ENCODE measurements around the gene TNFSF8. TPM values are rescaled to one million over a fixed set of nuclear protein-coding genes. Genes with fewer than 3 reads are reported as not detected.

Gene TNFSF8
- total and polyA plus RNA-seq, 2 of the 8 experiments (the other 6 are each of a cell fraction or from before 2014, with no cell fraction given), result not detected

- Histone ChIP-seq H2BK20ac (ENCODE audit: low read length) (no peak overlapping the region), H3K4me3 (ENCODE audit: extremely low read depth in 1 of 4, insufficient read depth in 2 of 4, low read depth in 3 of 4, low read length in 4 of 4) (no peak overlapping the region), H3K9me3 (ENCODE audit: insufficient read depth in 2 of 2, low read depth in 1 of 2, low read length in 1 of 2) (no peaks in the 10 kb centered on the region), H2BK120ac (replicated peaks; ENCODE audit: low read depth, low read length) (no peak overlapping the region), H3K23me2 (ENCODE audit: low read depth, low read length) (no peaks in the 10 kb centered on the region), H3K79me1 (ENCODE audit: low read depth, low read length) (no peaks in the 10 kb centered on the region), H2AFZ (ENCODE audit: low read length) (no peak overlapping the region), H4K20me1 (replicated peaks in 1 of 2; ENCODE audit: control insufficient read depth in 1 of 2, insufficient read depth in 2 of 2, low read length in 2 of 2) (no peaks in the 10 kb centered on the region), H3K4me1 (replicated peaks in 1 of 4; ENCODE audit: control insufficient read depth in 3 of 4, insufficient read depth in 4 of 4, low read length in 3 of 4) (no peaks in the 10 kb centered on the region), H3K4me2 (ENCODE audit: insufficient read depth in 1 of 2, low read depth in 2 of 2, low read length in 2 of 2) (no peak overlapping the region), H4K91ac (replicated peaks; ENCODE audit: insufficient read length, low read length) (no peak overlapping the region), H3K27me3 (replicated peaks in 1 of 4; ENCODE audit: control insufficient read depth in 3 of 4, extremely low read depth in 1 of 4, insufficient read depth in 3 of 4, low read length in 3 of 4) (peaks cover 0 to 2% (median 0%) of the 10 kb centered on the region in 4 experiments; a peak in 1 of 7 replicates), H4K5ac (ENCODE audit: insufficient read length, low read depth, low read length) (no peak overlapping the region), H4K8ac (ENCODE audit: extremely low read depth, insufficient read depth, low read length) (no peak overlapping the region), H3K23ac (ENCODE audit: insufficient read length) (no peak overlapping the region), H3K18ac (ENCODE audit: extremely low read depth, low read length) (no peak overlapping the region), H2BK12ac (ENCODE audit: low read depth, low read length) (no peak overlapping the region; the same call in 1 of the 2 replicates), H3K9ac (replicated peaks in 1 of 4; ENCODE audit: extremely low read depth in 1 of 4, low read depth in 3 of 4, low read length in 3 of 4) (no peak overlapping the region), H2BK15ac (ENCODE audit: low read length) (no peak overlapping the region; the same call in 1 of the 2 replicates), H2AK5ac (ENCODE audit: low read depth, low read length) (no peak overlapping the region), H3K27ac (ENCODE audit: low read depth, low read length) (no peak overlapping the region), H3K4ac (replicated peaks; ENCODE audit: insufficient read length, low read depth, low read length) (no peak overlapping the region), H2BK5ac (ENCODE audit: low read depth, low read length) (no peak overlapping the region), H3K14ac (ENCODE audit: insufficient read length) (no peak overlapping the region), H3K56ac (replicated peaks; ENCODE audit: insufficient read length, low read depth, low read length) (no peak overlapping the region), H3K36me3 (ENCODE audit: control insufficient read depth in 2 of 4, insufficient read depth in 4 of 4, low read length in 3 of 4) (no peaks in the 10 kb centered on the region), H3K79me2 (ENCODE audit: control insufficient read depth in 1 of 2, insufficient read depth in 2 of 2, low read length in 2 of 2) (no peaks in the 10 kb centered on the region)
- ChIA-PET POLR2A (ENCODE audit: partially characterized antibody) (no interaction called here), CTCF (ENCODE audit: partially characterized antibody) (interaction anchor here (0.6 to 16.1 kb wide), 56 partner anchors 8 to 551 kb away, joined by 3 to 269 read pairs (median 4); partner anchors contain the start of gene TEX48)
- DNase-seq (ENCODE audit: low read depth in 1 of 2, low spot score in 2 of 2), result peak; percentile 54 to 63
- WGBS, 2 experiments (ENCODE audit: extremely low coverage in 1 of 2, insufficient coverage in 1 of 2, insufficient read length in 1 of 2, insufficient replicate concordance in 2 of 2, low coverage in 1 of 2, low lambda C conversion rate in 2 of 2, missing lambda C conversion rate in 1 of 2), result 52% methylated on average over 7 of the region's 7 CpGs; no CpG with 5 or more reads in 1 of the 2 experiments
- peak; percentile 70 for FAIRE-seq
- TF ChIP-seq KDM1A (IDR thresholded peaks at IDR 0.05; ENCODE audit: borderline replicate concordance, low read length) (no peak), BCL11A (IDR thresholded peaks at IDR 0.05; ENCODE audit: low read depth in 2 of 2, low read length in 2 of 2) (no peak), POLR2A (IDR thresholded peaks at IDR 0.05; ENCODE audit: control extremely low read depth in 1 of 2, low read depth in 2 of 2, low read length in 2 of 2) (no peak), JUND (IDR thresholded peaks at IDR 0.05; ENCODE audit: low read length) (0 out of 2 replicates have a peak, but pooled peaks have one; percentile 29), USF2 (IDR thresholded peaks at IDR 0.05; ENCODE audit: low read length) (no peak), CREB1 (IDR thresholded peaks at IDR 0.05) (no peak), RAD21 (IDR thresholded peaks at IDR 0.05 in 1 of 2, conservative IDR thresholded peaks at IDR 0.05 in 1 of 2; ENCODE audit: low read depth in 2 of 2, low read length in 2 of 2) (peak; percentile 97 to 99), RXRA (IDR thresholded peaks at IDR 0.05; ENCODE audit: insufficient read depth, low read depth, low read length) (no peak), CBX5 (IDR thresholded peaks at IDR 0.05; ENCODE audit: low read depth, low read length) (no peak), SP4 (IDR thresholded peaks at IDR 0.05; ENCODE audit: low read length) (no peak), SP1 (IDR thresholded peaks at IDR 0.05; ENCODE audit: low read depth, low read length) (no peak), ASH2L (IDR thresholded peaks at IDR 0.05; ENCODE audit: low read length) (no peak), POLR2AphosphoS5 (IDR thresholded peaks at IDR 0.05; ENCODE audit: low read depth, low read length) (no peak)
Measured at GRCh38 chr9:114906922-114907571, 23.3 kb downstream of the TNFSF8 start.

Data from H1 (cell line).